Stomach (tissue), 4 donors: ENCODE data around the gene NPHP4.

Experiments used
- EP300 ChIP-seq: sonication (generic); formaldehyde crosslinking; IDR thresholded peaks from one replicate; pipeline ENCODE4 v1.6.1; 2017; ENCODE audit warnings: antibody characterized with exemption
- POLR2AphosphoS5 ChIP-seq, 3 donors: sonication (generic); formaldehyde crosslinking; IDR thresholded peaks; one replicate each; pipeline ENCODE4 v1.6.1; 2016; ENCODE audit warnings: antibody characterized with exemption in 3 of 3
- TF ChIP-seq, protein P1 (sequence below), 7 experiments: fragments of 450-650 bp in 4 of 7; fragments of 200-600 bp in 3 of 7; sonication (generic) in 3 of 7; IDR thresholded peaks; one replicate each; pipeline ENCODE4 v1.5.1; 2016 to 2019; ENCODE audit warnings: antibody characterized with exemption in 7 of 7, control low read depth in 2 of 7, mild to moderate bottlenecking in 1 of 7

DNA sequence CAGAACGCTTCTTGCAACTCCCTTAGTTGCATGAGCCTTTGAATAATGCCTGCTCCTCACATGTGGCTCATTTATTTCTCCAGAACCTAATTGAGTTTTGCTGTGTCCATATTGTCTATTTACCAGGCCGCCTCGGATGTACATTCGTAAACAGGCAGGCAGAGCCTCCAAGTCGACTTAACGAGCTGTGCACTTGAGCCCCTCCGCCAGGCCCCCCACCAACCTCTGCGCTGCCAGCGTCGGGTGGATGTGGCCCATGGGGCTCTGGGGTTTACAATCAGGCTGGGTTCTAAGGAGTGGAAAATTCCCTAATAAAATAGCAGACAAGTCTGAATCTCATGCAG is 106.1 kb downstream of the NPHP4 start:
- TF ChIP-seq, protein P1, sequence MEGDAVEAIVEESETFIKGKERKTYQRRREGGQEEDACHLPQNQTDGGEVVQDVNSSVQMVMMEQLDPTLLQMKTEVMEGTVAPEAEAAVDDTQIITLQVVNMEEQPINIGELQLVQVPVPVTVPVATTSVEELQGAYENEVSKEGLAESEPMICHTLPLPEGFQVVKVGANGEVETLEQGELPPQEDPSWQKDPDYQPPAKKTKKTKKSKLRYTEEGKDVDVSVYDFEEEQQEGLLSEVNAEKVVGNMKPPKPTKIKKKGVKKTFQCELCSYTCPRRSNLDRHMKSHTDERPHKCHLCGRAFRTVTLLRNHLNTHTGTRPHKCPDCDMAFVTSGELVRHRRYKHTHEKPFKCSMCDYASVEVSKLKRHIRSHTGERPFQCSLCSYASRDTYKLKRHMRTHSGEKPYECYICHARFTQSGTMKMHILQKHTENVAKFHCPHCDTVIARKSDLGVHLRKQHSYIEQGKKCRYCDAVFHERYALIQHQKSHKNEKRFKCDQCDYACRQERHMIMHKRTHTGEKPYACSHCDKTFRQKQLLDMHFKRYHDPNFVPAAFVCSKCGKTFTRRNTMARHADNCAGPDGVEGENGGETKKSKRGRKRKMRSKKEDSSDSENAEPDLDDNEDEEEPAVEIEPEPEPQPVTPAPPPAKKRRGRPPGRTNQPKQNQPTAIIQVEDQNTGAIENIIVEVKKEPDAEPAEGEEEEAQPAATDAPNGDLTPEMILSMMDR (IDR thresholded peaks at IDR 0.05) = no peak
- TF ChIP-seq EP300 (no peak), POLR2AphosphoS5 (IDR thresholded peaks at IDR 0.05) (no peak)
